PC-9 (cell line): ENCODE data around the gene BLOC1S1. TPM values are rescaled to one million over a fixed set of nuclear protein-coding genes. Genes with fewer than 3 reads are reported as not detected.
A peak's percentile ranks its signal among the peaks of the same experiment; 100 is the strongest.

Source experiments
- BruUV-seq: library from RNA; stranded (reverse); fragments of 400-500 nt; replicated peaks from 2 replicates; lab custom pipeline; 2021; lab: Mats Ljungman, UMichigan
- CTCF ChIA-PET: fragments of 300-600 bp; sonication (Branson Sonifier 250); formaldehyde crosslinking; loops from one replicate; lab custom pipeline; 2022; ENCODE audit warnings: antibody characterized with exemption; lab: Charles Lee
- POLR2A ChIA-PET: fragments of 300-600 bp; sonication (Branson Sonifier 250); formaldehyde crosslinking; loops from one replicate; lab custom pipeline; 2022; ENCODE audit warnings: antibody characterized with exemption; ENCODE audit not compliant: unreplicated experiment; lab: Charles Lee
- DNase-seq, 2 experiments: peaks; one replicate each; pipeline versions ENCODE4 v3.0.0 to v3.0.0-alpha.2; 2015 to 2022; ENCODE audit warnings: mixed read lengths in 1 of 2
- H2AFZ ChIP-seq: fragments of 200-600 bp; sonication (generic); 2 replicates; pipeline ENCODE4 v1.8.1; 2017; ENCODE audit warnings: antibody characterized with exemption
- H3F3A ChIP-seq: fragments of 200-600 bp; sonication (generic); 2 replicates; pipeline ENCODE4 v1.8.1; 2017; ENCODE audit warnings: antibody characterized with exemption, mild to moderate bottlenecking, low read depth; ENCODE audit not compliant: insufficient read depth
- H3K27ac ChIP-seq: fragments of 200-600 bp; sonication (generic); 2 replicates; pipeline ENCODE4 v1.6.1; 2016; ENCODE audit warnings: mixed run types
- H3K27me3 ChIP-seq: fragments of 200-600 bp; sonication (generic); 2 replicates; pipeline ENCODE4 v1.6.1; 2016; ENCODE audit warnings: low read depth, mixed run types; ENCODE audit not compliant: insufficient read depth
- H3K36me3 ChIP-seq: fragments of 200-600 bp; sonication (generic); 2 replicates; pipeline ENCODE4 v1.6.1; 2016; ENCODE audit warnings: low read depth, mixed run types
- H3K4me1 ChIP-seq: fragments of 200-600 bp; sonication (generic); replicated peaks from 2 replicates; pipeline ENCODE4 v1.6.1; 2016; ENCODE audit warnings: mixed run types; ENCODE audit not compliant: insufficient read depth
- H3K4me2 ChIP-seq: fragments of 200-600 bp; sonication (generic); 2 replicates; pipeline ENCODE4 v1.6.1; 2017; ENCODE audit warnings: mixed run types
- H3K4me3 ChIP-seq: fragments of 200-600 bp; sonication (generic); 2 replicates; pipeline ENCODE4 v1.6.1; 2016; ENCODE audit warnings: mixed run types
- H3K79me2 ChIP-seq: fragments of 200-600 bp; sonication (generic); 2 replicates; pipeline ENCODE4 v1.6.1; 2017; ENCODE audit warnings: low read depth, mixed run types
- H3K9me2 ChIP-seq: fragments of 200-600 bp; sonication (generic); 2 replicates; pipeline ENCODE4 v1.8.1; 2017; ENCODE audit warnings: mild to moderate bottlenecking; ENCODE audit not compliant: insufficient read depth
- H3K9me3 ChIP-seq: fragments of 200-600 bp; sonication (generic); 2 replicates; pipeline ENCODE4 v1.8.1; 2016; ENCODE audit warnings: low read depth; ENCODE audit not compliant: insufficient read depth
- H4K20me1 ChIP-seq: fragments of 200-600 bp; sonication (generic); 2 replicates; pipeline ENCODE4 v1.8.1; 2017; ENCODE audit not compliant: insufficient read depth
- EZH2 ChIP-seq: fragments of 200-600 bp; sonication (generic); IDR thresholded peaks from 2 replicates; pipeline ENCODE4 v1.8.0; 2017; ENCODE audit warnings: antibody characterized with exemption, low read depth
- intact Hi-C: fragments of 100-400 bp; cut with micrococcal nuclease; formaldehyde crosslinking; loops from one replicate; pipeline ENCODE4 v1.10.0; 2022; ENCODE audit not compliant: unreplicated experiment
- total RNA-seq: library from RNA; stranded (reverse); gene quantifications from 2 replicates; pipeline ENCODE4 v1.2.3, GENCODE V29; 2021
- TF ChIP-seq, protein P1 (sequence below): fragments of 200-600 bp; sonication (generic); conservative IDR thresholded peaks from 2 replicates; pipeline ENCODE4 v1.6.1; 2017; ENCODE audit warnings: mixed run types, antibody characterized with exemption, mild to moderate bottlenecking, moderate library complexity

The BLOC1S1 gene
- total RNA-seq, 1 experiment from 2014 or later, result 81.1 TPM

DNA sequence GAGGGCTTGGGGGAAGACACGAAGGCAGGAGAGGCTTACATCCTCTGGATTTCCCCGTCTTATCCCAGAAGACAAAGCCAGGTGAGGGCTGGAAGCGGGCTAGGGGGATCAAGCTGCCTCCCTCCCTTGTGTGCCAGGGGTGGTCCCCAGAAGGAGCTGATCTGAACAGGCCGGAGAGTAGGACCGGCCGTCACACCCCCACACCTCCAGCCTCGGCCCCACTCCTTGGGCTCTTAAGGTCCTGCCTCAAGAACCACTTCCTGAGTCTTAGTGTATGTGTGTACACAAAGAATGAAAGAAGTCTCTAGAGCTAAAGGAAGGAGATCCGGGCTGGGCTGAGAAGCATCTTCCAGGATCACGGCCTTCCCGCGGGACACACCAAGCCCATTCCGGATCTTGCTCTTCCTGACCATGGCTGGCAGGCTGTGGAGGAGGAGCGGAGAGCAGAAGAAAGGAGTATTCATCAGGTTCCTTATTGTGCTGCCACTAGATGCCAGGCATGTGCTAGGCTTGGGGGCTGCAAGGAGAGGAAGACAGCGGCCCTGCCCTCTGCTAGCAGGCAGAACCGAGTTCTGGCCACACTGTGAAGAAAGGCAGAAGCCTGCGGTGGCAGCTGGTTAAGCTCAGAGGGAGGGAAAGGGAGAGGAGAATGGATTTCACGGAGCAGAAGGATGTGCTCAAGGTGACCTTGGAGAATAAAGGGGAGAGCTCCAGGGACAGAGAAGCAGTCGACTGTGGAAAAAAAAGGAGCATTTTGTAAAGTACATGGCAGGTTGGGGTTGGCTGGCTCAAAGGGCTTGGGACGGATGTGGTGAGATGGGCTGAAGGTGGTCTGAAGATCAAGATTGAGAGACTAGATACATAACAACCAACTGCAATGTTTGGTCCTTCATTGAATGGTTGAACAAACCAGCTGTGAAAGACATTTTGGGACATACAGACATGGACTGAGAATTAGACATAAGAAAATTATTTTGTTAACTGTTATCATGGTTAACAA lies 14.3 kb downstream of the BLOC1S1 start:
- peaks cover 21% of the 10 kb centered on the region for H3K79me2 ChIP-seq
- H3K27me3 ChIP-seq, result no peaks in the 10 kb centered on the region
- peaks cover 21% of the 10 kb centered on the region for H3K4me1 ChIP-seq
- no peaks in the 10 kb centered on the region for H3K9me2 ChIP-seq
- POLR2A ChIA-PET, result interaction anchor here (0.6 to 1.3 kb wide), 3 partner anchors 9 to 361 kb away, joined by 3 to 7 read pairs (median 6); no protein-coding TSS in a partner anchor
- intact Hi-C loops, result loop anchor here (10.0 kb wide), 1 partner anchor 735 kb away; no protein-coding TSS in a partner anchor
- CTCF ChIA-PET, result interaction anchor here (0.6 to 1.5 kb wide), 3 partner anchors 8 to 252 kb away, joined by 3 to 21 read pairs (median 3); no protein-coding TSS in a partner anchor
- TF ChIP-seq, protein P1, sequence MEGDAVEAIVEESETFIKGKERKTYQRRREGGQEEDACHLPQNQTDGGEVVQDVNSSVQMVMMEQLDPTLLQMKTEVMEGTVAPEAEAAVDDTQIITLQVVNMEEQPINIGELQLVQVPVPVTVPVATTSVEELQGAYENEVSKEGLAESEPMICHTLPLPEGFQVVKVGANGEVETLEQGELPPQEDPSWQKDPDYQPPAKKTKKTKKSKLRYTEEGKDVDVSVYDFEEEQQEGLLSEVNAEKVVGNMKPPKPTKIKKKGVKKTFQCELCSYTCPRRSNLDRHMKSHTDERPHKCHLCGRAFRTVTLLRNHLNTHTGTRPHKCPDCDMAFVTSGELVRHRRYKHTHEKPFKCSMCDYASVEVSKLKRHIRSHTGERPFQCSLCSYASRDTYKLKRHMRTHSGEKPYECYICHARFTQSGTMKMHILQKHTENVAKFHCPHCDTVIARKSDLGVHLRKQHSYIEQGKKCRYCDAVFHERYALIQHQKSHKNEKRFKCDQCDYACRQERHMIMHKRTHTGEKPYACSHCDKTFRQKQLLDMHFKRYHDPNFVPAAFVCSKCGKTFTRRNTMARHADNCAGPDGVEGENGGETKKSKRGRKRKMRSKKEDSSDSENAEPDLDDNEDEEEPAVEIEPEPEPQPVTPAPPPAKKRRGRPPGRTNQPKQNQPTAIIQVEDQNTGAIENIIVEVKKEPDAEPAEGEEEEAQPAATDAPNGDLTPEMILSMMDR, result no peak
- TF ChIP-seq EZH2, result no peak
- DNase-seq, result no peak
- peak overlapping the region; percentile 100 for H3K4me3 ChIP-seq
- H3K4me2 ChIP-seq, result peak overlapping the region; percentile 83
- peak overlapping the region; percentile 84 for H3K27ac ChIP-seq
- no peaks in the 10 kb centered on the region for H3K9me3 ChIP-seq
- peaks cover 5% of the 10 kb centered on the region; the same call in 1 of the 2 replicates for H3K36me3 ChIP-seq
- BruUV-seq, result no TSS peak
- H3F3A ChIP-seq, result peaks cover 30% of the 10 kb centered on the region; the same call in 1 of the 2 replicates
- peak overlapping the region; percentile 77 for H2AFZ ChIP-seq
- peaks cover 24% of the 10 kb centered on the region for H4K20me1 ChIP-seq

DNA sequence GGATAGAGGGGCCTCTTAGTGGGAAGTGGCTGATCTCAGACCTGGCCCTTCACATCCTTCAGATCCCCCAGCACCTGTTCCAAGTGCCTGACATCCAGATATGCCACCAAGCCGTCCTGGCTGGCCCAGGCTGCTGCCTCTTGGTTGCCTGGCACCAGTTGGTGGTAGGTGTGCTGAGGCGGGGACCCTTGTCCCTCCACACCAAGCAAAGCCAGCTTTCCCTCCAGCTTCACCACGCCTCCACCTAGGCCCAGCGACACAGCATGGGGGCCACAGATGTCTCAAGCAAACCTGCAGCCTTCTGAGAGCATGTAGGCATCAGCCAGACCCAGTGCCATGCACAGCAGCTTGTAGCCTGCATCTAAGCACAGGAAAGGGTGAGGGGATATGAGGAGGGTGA lies 16.4 kb downstream of the BLOC1S1 start:
- no peak for DNase-seq
- TF ChIP-seq, protein P1, result no peak
- no peak for TF ChIP-seq EZH2
- CTCF ChIA-PET, result no interaction called here

DNA sequence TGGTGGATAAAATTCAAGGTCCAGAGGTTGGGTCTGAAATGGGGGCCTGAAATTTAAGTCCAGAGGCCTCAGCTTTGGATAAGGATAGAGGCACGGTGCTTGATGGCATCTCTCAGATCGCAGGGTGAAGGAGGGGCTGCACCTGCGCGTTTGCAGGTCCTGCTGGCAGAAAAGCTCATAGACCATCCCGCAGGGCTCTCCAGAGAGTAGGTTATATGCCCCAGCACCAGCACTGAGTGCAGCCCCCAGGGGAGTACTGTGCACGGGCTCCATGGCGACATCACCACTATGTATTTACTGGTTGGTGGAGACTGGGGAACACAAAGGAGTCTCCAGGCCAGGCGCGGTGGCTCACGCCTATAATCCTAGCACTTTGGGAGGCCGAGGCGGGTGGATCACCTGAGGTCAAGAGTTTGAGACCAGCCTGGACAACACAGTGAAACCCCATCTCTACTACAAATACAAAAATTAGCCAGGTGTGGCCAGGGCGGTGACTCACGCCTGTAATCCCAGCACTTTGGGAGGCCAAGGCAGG lies 17.2 kb downstream of the BLOC1S1 start:
- no peak for DNase-seq
- Histone ChIP-seq H2AFZ (no peak overlapping the region), H3K9me3 (no peaks in the 10 kb centered on the region), H3K27me3 (no peaks in the 10 kb centered on the region), H3K36me3 (no peaks in the 10 kb centered on the region), H3K9me2 (no peaks in the 10 kb centered on the region), H3K27ac (no peak overlapping the region), H3K4me1 (peaks cover 13% of the 10 kb centered on the region), H3F3A (peaks cover 13% of the 10 kb centered on the region; the same call in 1 of the 2 replicates), H3K79me2 (peaks cover 2% of the 10 kb centered on the region), H3K4me2 (no peak overlapping the region), H4K20me1 (no peaks in the 10 kb centered on the region), H3K4me3 (no peak overlapping the region)
- POLR2A ChIA-PET, result no interaction called here
- TF ChIP-seq, protein P1, result no peak
- TF ChIP-seq EZH2, result no peak
- no TSS peak for BruUV-seq
- CTCF ChIA-PET, result no interaction called here
- intact Hi-C loops, result no loop called here

More for the DNA sequence above, 16.4 kb downstream of the BLOC1S1 start:
- no peak overlapping the region for H3K27ac ChIP-seq
- H3K4me1 ChIP-seq, result peaks cover 12% of the 10 kb centered on the region
- peaks cover 10% of the 10 kb centered on the region for H3K79me2 ChIP-seq
- no peaks in the 10 kb centered on the region for H3K9me3 ChIP-seq
- no peaks in the 10 kb centered on the region for H3K27me3 ChIP-seq
- POLR2A ChIA-PET, result no interaction called here
- H4K20me1 ChIP-seq, result peaks cover 4% of the 10 kb centered on the region
- H3K4me2 ChIP-seq, result no peak overlapping the region
- no peaks in the 10 kb centered on the region for H3K9me2 ChIP-seq
- H3F3A ChIP-seq, result peaks cover 18% of the 10 kb centered on the region; the same call in 1 of the 2 replicates
- intact Hi-C loops, result no loop called here
- no TSS peak for BruUV-seq
- no peaks in the 10 kb centered on the region for H3K36me3 ChIP-seq
- H3K4me3 ChIP-seq, result no peak overlapping the region
- H2AFZ ChIP-seq, result no peak overlapping the region
